ENCODE results near the gene IRF2. TPM values are rescaled to one million over a fixed set of nuclear protein-coding genes. Genes with fewer than 3 reads are reported as not detected.

IRF2 gene
- total and polyA plus RNA-seq, 2 donors (not counting 1 experiment from before 2014, with no cell fraction given), result 67.8 to 68.2 TPM

DNA sequence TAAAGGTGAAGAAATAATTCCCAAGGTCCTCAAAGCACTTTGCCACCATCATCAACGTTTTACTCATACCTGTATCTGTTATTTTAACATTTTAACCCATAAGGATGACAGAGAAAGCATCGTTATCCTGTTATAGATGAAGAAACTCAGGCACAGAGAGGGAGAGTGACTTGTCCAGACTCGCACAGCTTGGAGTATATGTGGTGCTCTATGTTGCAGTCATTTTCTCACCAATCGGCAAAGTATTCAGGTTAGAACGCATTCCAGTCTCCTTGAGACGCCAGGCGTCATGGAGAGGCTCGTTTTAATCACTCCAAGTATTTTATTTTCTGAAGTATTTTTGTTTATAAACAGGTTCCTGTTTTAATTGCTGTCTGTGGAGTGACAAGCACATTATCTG lies 73.5 kb downstream of the IRF2 start:
- H3K36me3 ChIP-seq (replicated peaks in 1 of 2; ENCODE audit: control extremely low read depth in 1 of 2, control insufficient read depth in 1 of 2, extremely low read depth in 1 of 2, insufficient read depth in 2 of 2, low read length in 1 of 2), result peaks cover 19 to 84% of the 10 kb centered on the region in 2 experiments
- no peaks in the 10 kb centered on the region for H3K9me3 ChIP-seq (ENCODE audit: control extremely low read depth in 1 of 3, control insufficient read depth in 2 of 3, insufficient read depth in 1 of 3, low read length in 2 of 3)
- no peak overlapping the region for H2AFZ ChIP-seq (ENCODE audit: insufficient read depth, low read depth, low read length, poor library complexity, severe bottlenecking)
- H3K4me2 ChIP-seq (replicated peaks; ENCODE audit: low read depth, low read length, poor library complexity, severe bottlenecking), result no peak overlapping the region
- ATAC-seq (ENCODE audit: low read depth), result no peak
- WGBS (ENCODE audit: insufficient coverage), result 100% methylated on average over 2 of the region's 8 CpGs
- peaks cover 50% of the 10 kb centered on the region for H4K20me1 ChIP-seq (ENCODE audit: control insufficient read depth, insufficient read depth, low read length, poor library complexity, severe bottlenecking)
- Mint-ChIP-seq H3K27me3 (no peaks in the 10 kb centered on the region), H3K9me3 (ENCODE audit: insufficient read depth) (no peaks in the 10 kb centered on the region), H3K27ac (no peak overlapping the region), H3K4me3 (no peak overlapping the region), H3K4me1 (peaks cover 39% of the 10 kb centered on the region)
- ChIA-PET CTCF (no interaction called here), POLR2A (no interaction called here)
- H3K4me1 ChIP-seq (ENCODE audit: control insufficient read depth in 2 of 2, insufficient read depth in 2 of 2, low read length in 2 of 2), result peaks cover 14 to 18% of the 10 kb centered on the region in 2 donors
- no peaks in the 10 kb centered on the region for H3K27me3 ChIP-seq (replicated peaks in 1 of 4; ENCODE audit: control extremely low read depth in 1 of 4, control insufficient read depth in 3 of 4, insufficient read depth in 4 of 4, low read length in 3 of 4)
- peaks cover 89% of the 10 kb centered on the region for H3K79me2 ChIP-seq (ENCODE audit: control insufficient read depth, insufficient read depth, low read length)
- no peak for DNase-seq
- no peak overlapping the region for H3K27ac ChIP-seq (ENCODE audit: low read length in 2 of 2)
- no peak overlapping the region for H3K9ac ChIP-seq (ENCODE audit: low read length)
- TF ChIP-seq, protein P1, sequence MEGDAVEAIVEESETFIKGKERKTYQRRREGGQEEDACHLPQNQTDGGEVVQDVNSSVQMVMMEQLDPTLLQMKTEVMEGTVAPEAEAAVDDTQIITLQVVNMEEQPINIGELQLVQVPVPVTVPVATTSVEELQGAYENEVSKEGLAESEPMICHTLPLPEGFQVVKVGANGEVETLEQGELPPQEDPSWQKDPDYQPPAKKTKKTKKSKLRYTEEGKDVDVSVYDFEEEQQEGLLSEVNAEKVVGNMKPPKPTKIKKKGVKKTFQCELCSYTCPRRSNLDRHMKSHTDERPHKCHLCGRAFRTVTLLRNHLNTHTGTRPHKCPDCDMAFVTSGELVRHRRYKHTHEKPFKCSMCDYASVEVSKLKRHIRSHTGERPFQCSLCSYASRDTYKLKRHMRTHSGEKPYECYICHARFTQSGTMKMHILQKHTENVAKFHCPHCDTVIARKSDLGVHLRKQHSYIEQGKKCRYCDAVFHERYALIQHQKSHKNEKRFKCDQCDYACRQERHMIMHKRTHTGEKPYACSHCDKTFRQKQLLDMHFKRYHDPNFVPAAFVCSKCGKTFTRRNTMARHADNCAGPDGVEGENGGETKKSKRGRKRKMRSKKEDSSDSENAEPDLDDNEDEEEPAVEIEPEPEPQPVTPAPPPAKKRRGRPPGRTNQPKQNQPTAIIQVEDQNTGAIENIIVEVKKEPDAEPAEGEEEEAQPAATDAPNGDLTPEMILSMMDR (IDR thresholded peaks at IDR 0.05), result no peak
- no peak for TF ChIP-seq EZH2 (IDR thresholded peaks at IDR 0.05; ENCODE audit: borderline replicate concordance, insufficient read depth, low read depth, low read length, poor library complexity, severe bottlenecking)
- intact Hi-C loops (cut with micrococcal nuclease), result no loop called here
- H3K4me3 ChIP-seq (ENCODE audit: control extremely low read depth in 1 of 5, extremely low read depth in 1 of 5, insufficient read depth in 1 of 5, low read depth in 2 of 5, low read length in 4 of 5), result no peak overlapping the region

DNA sequence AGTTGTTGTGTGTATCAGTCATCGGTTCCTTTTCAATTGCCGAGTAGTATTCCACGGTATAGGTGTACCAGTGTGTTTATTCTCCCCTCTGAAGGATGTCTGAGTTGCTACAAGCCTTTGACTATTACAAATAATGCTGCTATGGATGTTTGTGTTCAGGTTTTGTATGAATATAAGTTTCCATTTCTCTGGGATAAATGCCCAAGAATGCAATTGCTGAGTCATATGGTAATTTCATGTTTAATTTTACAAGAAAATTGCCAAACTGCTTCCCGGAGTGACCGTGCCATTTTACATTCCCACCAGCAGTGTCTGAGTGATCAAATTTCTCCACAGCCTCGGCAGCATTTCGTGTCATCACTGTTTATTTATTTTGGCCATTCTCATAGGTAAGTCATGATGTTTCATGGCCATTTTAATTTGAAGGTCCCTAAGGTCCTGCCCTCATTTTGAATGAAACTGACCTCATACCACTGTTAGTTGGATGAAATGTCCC lies 73.9 kb downstream of the IRF2 start:
- Histone ChIP-seq H3K9ac (ENCODE audit: low read length) (no peak overlapping the region), H3K9me3 (ENCODE audit: control extremely low read depth in 1 of 3, control insufficient read depth in 2 of 3, insufficient read depth in 1 of 3, low read length in 2 of 3) (no peaks in the 10 kb centered on the region), H3K4me3 (ENCODE audit: control extremely low read depth in 1 of 5, extremely low read depth in 1 of 5, insufficient read depth in 1 of 5, low read depth in 2 of 5, low read length in 4 of 5) (no peak overlapping the region), H3K79me2 (ENCODE audit: control insufficient read depth, insufficient read depth, low read length) (peaks cover 85% of the 10 kb centered on the region), H2AFZ (ENCODE audit: insufficient read depth, low read depth, low read length, poor library complexity, severe bottlenecking) (no peak overlapping the region), H3K27ac (ENCODE audit: low read length in 2 of 2) (no peak overlapping the region), H3K27me3 (replicated peaks in 1 of 4; ENCODE audit: control extremely low read depth in 1 of 4, control insufficient read depth in 3 of 4, insufficient read depth in 4 of 4, low read length in 3 of 4) (no peaks in the 10 kb centered on the region), H3K4me2 (replicated peaks; ENCODE audit: low read depth, low read length, poor library complexity, severe bottlenecking) (no peak overlapping the region), H4K20me1 (ENCODE audit: control insufficient read depth, insufficient read depth, low read length, poor library complexity, severe bottlenecking) (peaks cover 45% of the 10 kb centered on the region), H3K4me1 (ENCODE audit: control insufficient read depth in 2 of 2, insufficient read depth in 2 of 2, low read length in 2 of 2) (peaks cover 19 to 23% of the 10 kb centered on the region in 2 donors), H3K36me3 (replicated peaks in 1 of 2; ENCODE audit: control extremely low read depth in 1 of 2, control insufficient read depth in 1 of 2, extremely low read depth in 1 of 2, insufficient read depth in 2 of 2, low read length in 1 of 2) (peaks cover 19 to 79% of the 10 kb centered on the region in 2 experiments)
- H3K27me3 Mint-ChIP-seq, result no peaks in the 10 kb centered on the region
- no peak overlapping the region for H3K4me3 Mint-ChIP-seq
- peaks cover 41% of the 10 kb centered on the region for H3K4me1 Mint-ChIP-seq
- intact Hi-C loops (cut with micrococcal nuclease), result no loop called here
- CTCF ChIA-PET, result no interaction called here
- POLR2A ChIA-PET, result no interaction called here
- WGBS (ENCODE audit: insufficient coverage), result no CpG with 5 or more reads among the region's 7 CpGs
- DNase-seq, result no peak
- H3K27ac Mint-ChIP-seq, result no peak overlapping the region
- TF ChIP-seq, protein P1 (IDR thresholded peaks at IDR 0.05), result no peak
- TF ChIP-seq EZH2 (IDR thresholded peaks at IDR 0.05; ENCODE audit: borderline replicate concordance, insufficient read depth, low read depth, low read length, poor library complexity, severe bottlenecking), result no peak
- no peak for ATAC-seq (ENCODE audit: low read depth)
- H3K9me3 Mint-ChIP-seq (ENCODE audit: insufficient read depth), result no peaks in the 10 kb centered on the region
